ENCODE measurements around the gene APEH. TPM values are rescaled to one million over a fixed set of nuclear protein-coding genes. Genes with fewer than 3 reads are reported as not detected.
"Not testable (repeated sequence)": the region's sequence is repeated elsewhere in the genome, so short reads cannot be mapped to it uniquely, and the experiment has no call there.

Gene APEH
- polyA plus RNA-seq, 3 donors = 66.1 to 105 (median 92.6) TPM

DNA sequence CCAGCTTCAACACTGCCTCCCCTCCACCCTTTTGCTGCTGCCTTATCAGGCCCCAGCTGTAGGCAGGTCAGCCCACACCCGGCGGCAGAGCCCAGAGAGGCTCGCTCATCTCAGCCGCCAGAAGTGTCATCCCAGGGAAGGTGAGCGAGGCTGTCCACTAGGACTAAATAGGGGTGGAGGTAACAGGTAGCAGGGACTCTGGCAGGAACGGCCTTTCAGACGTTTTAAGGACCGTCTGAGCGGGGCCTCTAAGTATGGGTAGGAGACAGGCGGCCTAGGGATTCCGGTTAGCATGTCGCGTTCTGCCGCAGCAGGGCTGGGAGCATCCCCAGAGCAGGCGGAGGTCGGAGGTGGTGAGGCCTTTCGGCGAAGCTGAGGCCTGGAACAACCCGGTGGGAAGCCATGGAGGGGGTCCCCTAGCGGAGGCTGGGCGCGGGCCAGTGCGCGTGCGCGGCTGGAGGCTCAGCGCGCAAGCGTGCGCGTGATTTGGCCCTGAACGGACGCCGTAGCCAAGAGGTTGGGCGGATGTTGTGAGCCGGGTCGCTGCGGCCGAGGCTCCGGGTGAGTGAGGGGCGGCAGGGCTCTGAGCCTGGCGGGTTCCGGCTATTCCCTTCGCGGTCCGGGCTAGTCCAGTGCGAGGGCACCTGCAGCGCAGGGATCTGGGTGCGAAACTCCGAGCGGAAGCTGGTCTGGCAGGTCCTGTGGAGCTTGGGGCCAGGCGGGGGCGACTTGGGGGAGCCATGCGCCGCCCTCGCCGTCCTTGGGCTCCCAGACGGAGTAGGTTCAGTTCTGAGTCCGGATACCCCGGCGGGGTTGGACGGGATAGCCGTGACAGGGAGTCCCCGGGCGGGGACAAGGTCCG is 15.1 kb downstream of the APEH start, which contains the start of the genes MST1 and RNF123:
TSS of gene MST1 (minus strand) at position 429 of the 862 bp plus-strand sequence. CDS start 783 bp downstream, outside the sequence.
TSS of gene RNF123 (plus strand) at position 512 of the 862 bp plus-strand sequence. CDS start 1,609 bp downstream, outside the sequence.
- Histone ChIP-seq H3K9ac (ENCODE audit: insufficient read depth, low read length, poor library complexity, severe bottlenecking) (peak within 1 kb of the TSS; percentile 90), H3K4me3 (replicated peaks in 1 of 3; ENCODE audit: low read depth in 2 of 3, low read length in 3 of 3) (peak within 1 kb of the TSS; percentile 63 to 97 (median 76)), H3K9me3 (replicated peaks in 1 of 2; ENCODE audit: control insufficient read depth in 1 of 2, insufficient read depth in 1 of 2, low read length in 2 of 2) (no peaks in the 10 kb centered on the region), H3K27me3 (ENCODE audit: control insufficient read depth in 2 of 2, insufficient read depth in 2 of 2, low read length in 2 of 2) (peaks cover 0 to 27% of the 10 kb centered on the region in 2 donors), H3K4me2 (replicated peaks; ENCODE audit: extremely low read depth, low read length, poor library complexity, severe bottlenecking) (peak within 1 kb of the TSS; percentile 86), H2AFZ (ENCODE audit: insufficient read depth, low read depth, low read length, poor library complexity, severe bottlenecking) (peak within 1 kb of the TSS; percentile 97), H3K27ac (ENCODE audit: low read depth in 1 of 2, low read length in 2 of 2) (peak within 1 kb of the TSS; percentile 21 to 85), H4K20me1 (ENCODE audit: insufficient read depth, low read length) (peaks cover 2% of the 10 kb centered on the region), H3K4me1 (ENCODE audit: control insufficient read depth in 1 of 2, insufficient read depth in 2 of 2, low read length in 2 of 2) (peaks cover 27 to 29% of the 10 kb centered on the region in 2 donors), H3K36me3 (replicated peaks in 1 of 2; ENCODE audit: control insufficient read depth in 1 of 2, insufficient read depth in 2 of 2, low read length in 2 of 2) (peaks cover 0 to 7% of the 10 kb centered on the region in 2 donors), H3K79me2 (ENCODE audit: insufficient read depth, low read length) (peaks cover 26% of the 10 kb centered on the region)
- Mint-ChIP-seq H3K4me1 (peaks cover 38% of the 10 kb centered on the region), H3K9me3 (peaks cover 0 to 6% (median 0%) of the 10 kb centered on the region in 7 donors), H3K27ac (peak within 1 kb of the TSS; percentile 79 to 96 (median 85)), H3K4me3 (peak within 1 kb of the TSS; percentile 96 to 98), H3K36me3 (peaks cover 12 to 20% of the 10 kb centered on the region in 2 donors), H3K27me3 (ENCODE audit: low read depth in 3 of 3) (peaks cover 23 to 33% (median 32%) of the 10 kb centered on the region in 3 donors)
- DNase-seq = peak; percentile 85 to 88 (median 88)
- intact Hi-C loops (cut with micrococcal nuclease) = no loop called here
- 1% methylated on average over 51 of the region's 66 CpGs for WGBS (ENCODE audit: insufficient coverage)
- TF ChIP-seq CTCF (IDR thresholded peaks at IDR 0.05) = peak; percentile 19

GRCh38 chr3:49689908-49690624 is 15.9 kb downstream of the APEH start:
- 12% methylated on average over 10 of the region's 16 CpGs for WGBS (ENCODE audit: insufficient coverage)
- H3K9me3 Mint-ChIP-seq; DNase-seq; H4K20me1 ChIP-seq (ENCODE audit: insufficient read depth, low read length); intact Hi-C loops (cut with micrococcal nuclease); H3K36me3 ChIP-seq (replicated peaks in 1 of 2; ENCODE audit: control insufficient read depth in 1 of 2, insufficient read depth in 2 of 2, low read length in 2 of 2); H3K9me3 ChIP-seq (replicated peaks in 1 of 2; ENCODE audit: control insufficient read depth in 1 of 2, insufficient read depth in 1 of 2, low read length in 2 of 2): not testable (repeated sequence)
- Histone ChIP-seq H2AFZ (ENCODE audit: insufficient read depth, low read depth, low read length, poor library complexity, severe bottlenecking) (peak overlapping the region; percentile 97), H3K9ac (ENCODE audit: insufficient read depth, low read length, poor library complexity, severe bottlenecking) (peak overlapping the region; percentile 90), H3K27ac (ENCODE audit: low read depth in 1 of 2, low read length in 2 of 2) (peak overlapping the region in 1 of 2 donors; percentile 85), H3K27me3 (ENCODE audit: control insufficient read depth in 2 of 2, insufficient read depth in 2 of 2, low read length in 2 of 2) (peaks cover 0 to 24% of the 10 kb centered on the region in 2 donors), H3K79me2 (ENCODE audit: insufficient read depth, low read length) (peaks cover 30% of the 10 kb centered on the region), H3K4me3 (replicated peaks in 1 of 3; ENCODE audit: low read depth in 2 of 3, low read length in 3 of 3) (peak overlapping the region; percentile 63 to 97 (median 76)), H3K4me2 (replicated peaks; ENCODE audit: extremely low read depth, low read length, poor library complexity, severe bottlenecking) (peak overlapping the region; percentile 86), H3K4me1 (ENCODE audit: control insufficient read depth in 1 of 2, insufficient read depth in 2 of 2, low read length in 2 of 2) (peaks cover 27 to 29% of the 10 kb centered on the region in 2 donors)
- Mint-ChIP-seq H3K27ac (peak overlapping the region; percentile 79 to 96 (median 85)), H3K36me3 (peaks cover 5 to 18% of the 10 kb centered on the region in 2 donors), H3K4me1 (peaks cover 38% of the 10 kb centered on the region), H3K4me3 (peak overlapping the region; percentile 96 to 98), H3K27me3 (ENCODE audit: low read depth in 3 of 3) (peaks cover 23 to 31% (median 29%) of the 10 kb centered on the region in 3 donors)

DNA sequence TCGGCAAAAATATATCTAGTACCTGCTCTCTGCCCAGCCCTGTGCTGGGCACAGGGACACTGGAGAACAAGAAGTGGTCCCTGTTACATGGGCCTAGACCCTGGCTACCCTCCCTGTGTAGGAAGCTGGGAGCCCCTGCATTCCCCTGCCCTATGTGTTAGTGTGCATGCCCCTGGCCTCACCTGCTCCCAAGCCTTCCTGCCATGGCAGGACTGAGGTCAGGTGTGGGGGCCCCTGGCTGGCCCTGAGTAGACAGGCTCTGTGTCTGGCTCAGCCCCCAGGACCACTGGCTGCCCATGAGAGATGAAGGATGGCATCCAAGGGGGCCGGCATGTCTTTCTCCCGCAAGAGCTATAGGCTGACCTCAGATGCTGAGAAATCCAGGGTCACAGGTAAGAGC is 16.7 kb downstream of the APEH start:
- H3K27me3 ChIP-seq (ENCODE audit: control insufficient read depth in 2 of 2, insufficient read depth in 2 of 2, low read length in 2 of 2) = peaks cover 0 to 19% of the 10 kb centered on the region in 2 donors
- H3K36me3 ChIP-seq (replicated peaks in 1 of 2; ENCODE audit: control insufficient read depth in 1 of 2, insufficient read depth in 2 of 2, low read length in 2 of 2); H3K9ac ChIP-seq (ENCODE audit: insufficient read depth, low read length, poor library complexity, severe bottlenecking); DNase-seq; H3K9me3 Mint-ChIP-seq; H2AFZ ChIP-seq (ENCODE audit: insufficient read depth, low read depth, low read length, poor library complexity, severe bottlenecking); H3K27ac Mint-ChIP-seq; H3K4me2 ChIP-seq (replicated peaks; ENCODE audit: extremely low read depth, low read length, poor library complexity, severe bottlenecking); H3K27ac ChIP-seq (ENCODE audit: low read depth in 1 of 2, low read length in 2 of 2); H3K9me3 ChIP-seq (replicated peaks in 1 of 2; ENCODE audit: control insufficient read depth in 1 of 2, insufficient read depth in 1 of 2, low read length in 2 of 2); H3K4me3 ChIP-seq (replicated peaks in 1 of 3; ENCODE audit: low read depth in 2 of 3, low read length in 3 of 3); intact Hi-C loops (cut with micrococcal nuclease): not testable (repeated sequence)
- peaks cover 27 to 29% of the 10 kb centered on the region in 2 donors for H3K4me1 ChIP-seq (ENCODE audit: control insufficient read depth in 1 of 2, insufficient read depth in 2 of 2, low read length in 2 of 2)
- WGBS (ENCODE audit: insufficient coverage) = 100% methylated on average over 3 of the region's 3 CpGs
- Mint-ChIP-seq H3K27me3 (ENCODE audit: low read depth in 3 of 3) (peaks cover 17 to 23% (median 21%) of the 10 kb centered on the region in 3 donors), H3K4me1 (peaks cover 34% of the 10 kb centered on the region), H3K4me3 (peak overlapping the region in 1 of 2 donors; percentile 98), H3K36me3 (peaks cover 0 to 13% of the 10 kb centered on the region in 2 donors)
- H3K79me2 ChIP-seq (ENCODE audit: insufficient read depth, low read length) = peaks cover 30% of the 10 kb centered on the region
- peaks cover 10% of the 10 kb centered on the region for H4K20me1 ChIP-seq (ENCODE audit: insufficient read depth, low read length)

All from CD14-positive monocyte (primary cell).